Measurements from ENCODE around the gene BHLHA15. TPM values are rescaled to one million over a fixed set of nuclear protein-coding genes. Genes with fewer than 3 reads are reported as not detected.

BHLHA15 gene
- 1.3 TPM in 1 of 2 replicates, not detected in the other for total RNA-seq

DNA sequence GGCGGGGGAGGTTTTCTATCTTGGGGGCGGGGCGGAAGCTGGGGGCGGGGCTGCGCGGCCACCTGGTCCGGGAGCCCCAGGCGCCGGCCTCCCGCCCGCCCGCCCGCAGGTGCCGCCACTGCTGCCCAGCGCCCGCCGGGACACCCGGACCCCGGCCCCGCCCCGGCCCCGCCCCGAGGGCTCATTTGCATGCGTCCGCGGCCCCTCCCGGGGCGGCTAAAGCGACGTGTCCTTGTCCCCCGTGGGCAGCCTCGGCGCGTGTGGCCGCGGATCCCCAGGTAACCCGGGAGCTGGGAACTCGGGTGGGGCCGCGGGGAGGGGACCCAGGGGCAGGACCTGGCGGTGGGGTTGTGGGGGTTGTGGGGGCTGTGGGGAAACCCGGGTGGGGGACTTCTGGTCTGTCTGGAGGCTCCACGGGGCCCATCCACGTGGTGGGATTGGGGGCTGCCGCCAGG, at the start of gene BHLHA15:
Gene BHLHA15, plus strand, starts transcription at position 219 of the 455 bp plus-strand sequence. CDS start 871 bp downstream, outside the sequence.
- TF ChIP-seq, protein P1, sequence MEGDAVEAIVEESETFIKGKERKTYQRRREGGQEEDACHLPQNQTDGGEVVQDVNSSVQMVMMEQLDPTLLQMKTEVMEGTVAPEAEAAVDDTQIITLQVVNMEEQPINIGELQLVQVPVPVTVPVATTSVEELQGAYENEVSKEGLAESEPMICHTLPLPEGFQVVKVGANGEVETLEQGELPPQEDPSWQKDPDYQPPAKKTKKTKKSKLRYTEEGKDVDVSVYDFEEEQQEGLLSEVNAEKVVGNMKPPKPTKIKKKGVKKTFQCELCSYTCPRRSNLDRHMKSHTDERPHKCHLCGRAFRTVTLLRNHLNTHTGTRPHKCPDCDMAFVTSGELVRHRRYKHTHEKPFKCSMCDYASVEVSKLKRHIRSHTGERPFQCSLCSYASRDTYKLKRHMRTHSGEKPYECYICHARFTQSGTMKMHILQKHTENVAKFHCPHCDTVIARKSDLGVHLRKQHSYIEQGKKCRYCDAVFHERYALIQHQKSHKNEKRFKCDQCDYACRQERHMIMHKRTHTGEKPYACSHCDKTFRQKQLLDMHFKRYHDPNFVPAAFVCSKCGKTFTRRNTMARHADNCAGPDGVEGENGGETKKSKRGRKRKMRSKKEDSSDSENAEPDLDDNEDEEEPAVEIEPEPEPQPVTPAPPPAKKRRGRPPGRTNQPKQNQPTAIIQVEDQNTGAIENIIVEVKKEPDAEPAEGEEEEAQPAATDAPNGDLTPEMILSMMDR (IDR thresholded peaks at IDR 0.05; ENCODE audit: insufficient read depth, low read depth, low read length): no peak
- no peak for DNase-seq (ENCODE audit: low read depth)
- H3K4me3 ChIP-seq (ENCODE audit: low read depth, low read length): peak within 1 kb of the TSS; percentile 52

DNA sequence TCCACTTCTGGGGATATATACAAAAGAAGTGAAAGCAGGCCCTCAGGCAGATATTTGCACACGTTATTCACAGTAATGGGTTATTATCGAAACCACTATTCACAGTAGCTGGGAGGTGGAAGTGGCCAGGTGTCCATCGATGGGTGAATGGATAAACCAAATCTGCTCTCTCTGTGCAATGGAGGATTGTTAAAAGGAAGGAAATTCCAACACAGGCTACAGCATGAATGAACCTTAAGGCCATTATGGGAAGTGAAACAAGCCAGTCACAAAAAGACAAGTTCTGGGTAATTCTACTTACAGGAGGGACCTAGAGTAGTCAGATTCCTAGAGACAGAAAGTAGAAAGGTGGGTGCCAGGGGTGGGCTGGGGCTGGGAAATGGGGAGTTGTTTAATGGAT, 48.5 kb upstream of the BHLHA15 start:
- DNase-seq (ENCODE audit: low read depth): no peak
- H3K4me3 ChIP-seq (ENCODE audit: low read depth, low read length): no peak overlapping the region
- TF ChIP-seq, protein P1 (IDR thresholded peaks at IDR 0.05; ENCODE audit: insufficient read depth, low read depth, low read length): no peak

GRCh38 chr7:98163269-98163668, 48.0 kb upstream of the BHLHA15 start:
- H3K4me3 ChIP-seq (ENCODE audit: low read depth, low read length): no peak overlapping the region
- DNase-seq (ENCODE audit: low read depth): no peak
- TF ChIP-seq, protein P1 (IDR thresholded peaks at IDR 0.05; ENCODE audit: insufficient read depth, low read depth, low read length): no peak

DNA sequence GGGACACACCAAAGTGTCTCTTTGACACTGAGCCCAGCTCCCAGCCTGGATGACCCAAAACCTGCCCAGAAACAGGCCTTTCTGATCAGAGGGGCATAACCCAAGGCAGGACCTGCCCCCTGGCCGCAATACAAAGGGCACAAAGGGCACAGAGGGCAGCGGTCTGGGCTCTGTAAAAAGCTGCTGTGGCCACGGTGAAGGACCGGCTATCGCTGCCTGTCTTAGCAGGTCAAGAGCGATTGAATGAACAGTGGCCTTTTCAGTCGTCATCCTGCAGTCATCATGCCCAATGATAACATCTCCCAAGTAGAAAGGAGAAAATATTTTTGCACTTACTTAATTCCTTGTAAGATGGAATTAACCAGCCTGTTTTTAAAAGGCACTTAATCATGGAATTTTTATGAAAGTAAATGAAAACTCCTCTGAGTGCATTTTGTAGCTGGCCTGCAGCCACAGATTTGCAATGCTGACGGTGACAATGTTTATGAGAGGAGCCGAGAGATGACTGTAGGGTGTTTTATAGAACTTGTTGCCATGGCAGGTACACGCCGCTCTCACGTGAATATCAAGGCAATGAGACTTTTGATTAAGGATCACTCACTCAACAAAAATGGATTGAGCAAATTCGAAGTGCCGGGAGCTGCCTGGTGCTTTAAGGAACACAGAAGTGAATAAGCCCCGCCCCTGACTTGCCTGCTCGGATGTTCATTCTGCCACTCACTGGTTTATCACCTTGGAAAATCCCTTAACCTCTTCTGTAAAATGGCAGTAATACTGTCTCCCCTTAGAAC, 47.3 kb upstream of the BHLHA15 start:
- TF ChIP-seq, protein P1 (IDR thresholded peaks at IDR 0.05; ENCODE audit: insufficient read depth, low read depth, low read length): no peak
- peak; percentile 64 for DNase-seq (ENCODE audit: low read depth)
- H3K4me3 ChIP-seq (ENCODE audit: low read depth, low read length): peak overlapping the region; percentile 21

- H3K4me3 ChIP-seq (ENCODE audit: low read depth, low read length): no peak overlapping the region
- TF ChIP-seq, protein P1 (IDR thresholded peaks at IDR 0.05; ENCODE audit: insufficient read depth, low read depth, low read length): peak; percentile 71
- peak; percentile 30 for DNase-seq (ENCODE audit: low read depth)
These were observed 45.2 kb upstream of the BHLHA15 start for GRCh38 chr7:98165827-98166667.

- DNase-seq (ENCODE audit: low read depth): no peak
- TF ChIP-seq, protein P1 (IDR thresholded peaks at IDR 0.05; ENCODE audit: insufficient read depth, low read depth, low read length): no peak
- no peak overlapping the region for H3K4me3 ChIP-seq (ENCODE audit: low read depth, low read length)
These were observed 44.6 kb upstream of the BHLHA15 start for GRCh38 chr7:98166668-98166970.

Data from fibroblast of villous mesenchyme (primary cell).